ENCODE data around the gene P2RX7. TPM values are rescaled to one million over a fixed set of nuclear protein-coding genes. Genes with fewer than 3 reads are reported as not detected.
A peak's percentile ranks its signal among the peaks of the same experiment; 100 is the strongest.

The P2RX7 gene
- total RNA-seq, 1 experiment from 2014 or later: 1.6 TPM

DNA sequence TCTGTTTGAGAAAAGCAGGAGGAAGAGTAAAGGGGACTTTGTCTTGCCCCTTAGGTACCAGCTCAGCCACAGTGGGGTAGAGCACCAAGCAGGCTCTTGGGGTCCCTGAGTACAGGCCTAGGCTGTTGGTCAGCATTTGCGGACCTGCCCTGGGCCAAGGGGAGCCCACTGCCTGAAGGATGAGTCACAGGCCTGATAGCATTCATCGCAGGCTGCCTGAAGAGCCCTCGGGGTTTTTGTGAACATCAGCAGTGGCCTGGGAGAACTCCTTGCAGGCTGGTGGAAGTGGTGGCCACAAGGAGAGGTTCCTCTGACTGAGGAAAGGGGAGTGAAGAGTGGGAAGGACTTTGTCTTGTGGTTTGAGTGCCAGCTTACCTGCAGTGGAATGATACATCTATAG lies 25.0 kb upstream of the P2RX7 start:
- Histone ChIP-seq H3F3A (ENCODE audit: low read length, unreplicated experiment) (no peaks in the 10 kb centered on the region), H3K27ac (ENCODE audit: low read length) (no peak overlapping the region), H3K9me2 (replicated peaks; ENCODE audit: low read length) (no peaks in the 10 kb centered on the region), H3K4me3 (ENCODE audit: low read length) (no peak overlapping the region), H4K20me1 (ENCODE audit: low read length) (no peaks in the 10 kb centered on the region), H3K36me3 (ENCODE audit: low read depth, low read length) (no peaks in the 10 kb centered on the region), H3K27me3 (ENCODE audit: low read length) (no peaks in the 10 kb centered on the region), H3K9ac (ENCODE audit: low read length) (no peak overlapping the region), H3K4me1 (ENCODE audit: insufficient read depth, low read length) (no peaks in the 10 kb centered on the region), H3K79me2 (ENCODE audit: low read length) (no peaks in the 10 kb centered on the region), H3K9me3 (ENCODE audit: low read length) (0 out of 2 replicates have a peak, but pooled peaks cover 4% of the 10 kb centered on the region), H2AFZ (ENCODE audit: low read length) (no peak overlapping the region), H3K4me2 (ENCODE audit: low read length) (no peak overlapping the region)
- TF ChIP-seq, protein P1, sequence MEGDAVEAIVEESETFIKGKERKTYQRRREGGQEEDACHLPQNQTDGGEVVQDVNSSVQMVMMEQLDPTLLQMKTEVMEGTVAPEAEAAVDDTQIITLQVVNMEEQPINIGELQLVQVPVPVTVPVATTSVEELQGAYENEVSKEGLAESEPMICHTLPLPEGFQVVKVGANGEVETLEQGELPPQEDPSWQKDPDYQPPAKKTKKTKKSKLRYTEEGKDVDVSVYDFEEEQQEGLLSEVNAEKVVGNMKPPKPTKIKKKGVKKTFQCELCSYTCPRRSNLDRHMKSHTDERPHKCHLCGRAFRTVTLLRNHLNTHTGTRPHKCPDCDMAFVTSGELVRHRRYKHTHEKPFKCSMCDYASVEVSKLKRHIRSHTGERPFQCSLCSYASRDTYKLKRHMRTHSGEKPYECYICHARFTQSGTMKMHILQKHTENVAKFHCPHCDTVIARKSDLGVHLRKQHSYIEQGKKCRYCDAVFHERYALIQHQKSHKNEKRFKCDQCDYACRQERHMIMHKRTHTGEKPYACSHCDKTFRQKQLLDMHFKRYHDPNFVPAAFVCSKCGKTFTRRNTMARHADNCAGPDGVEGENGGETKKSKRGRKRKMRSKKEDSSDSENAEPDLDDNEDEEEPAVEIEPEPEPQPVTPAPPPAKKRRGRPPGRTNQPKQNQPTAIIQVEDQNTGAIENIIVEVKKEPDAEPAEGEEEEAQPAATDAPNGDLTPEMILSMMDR (conservative IDR thresholded peaks at IDR 0.05; ENCODE audit: low read depth, low read length): no peak
- TF ChIP-seq EZH2 (IDR thresholded peaks at IDR 0.05; ENCODE audit: low read length, unreplicated experiment): no peak
- TF ChIP-seq EZH2phosphoT487 (IDR thresholded peaks at IDR 0.05; ENCODE audit: borderline replicate concordance, low read length): no peak
- no peak for DNase-seq
- POLR2A ChIA-PET (ENCODE audit: unreplicated experiment): no interaction called here
- BruUV-seq (replicated peaks): no TSS peak
- ATAC-seq: no peak
- intact Hi-C loops (cut with micrococcal nuclease): no loop called here
- CTCF ChIA-PET: no interaction called here

DNA sequence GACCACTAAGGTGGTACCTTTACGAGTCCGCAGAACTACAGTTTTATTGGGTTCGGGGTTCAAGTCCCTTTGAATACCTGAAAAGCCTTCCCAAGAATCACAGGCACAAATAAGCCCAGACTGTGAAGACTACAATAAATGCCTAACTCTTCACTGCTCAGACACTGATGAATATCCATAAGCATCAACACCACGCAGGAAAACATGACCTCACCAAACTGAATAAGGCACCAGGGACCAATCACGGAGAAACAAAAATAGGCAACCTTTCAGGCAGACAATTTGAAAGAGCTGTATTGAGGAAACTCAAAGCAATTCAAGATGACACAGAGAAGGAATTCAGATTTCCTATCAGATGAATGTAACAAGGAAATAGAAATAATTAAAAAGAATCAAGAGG lies 24.2 kb upstream of the P2RX7 start:
- Histone ChIP-seq H3K4me2 (ENCODE audit: low read length) (no peak overlapping the region), H3F3A (ENCODE audit: low read length, unreplicated experiment) (no peaks in the 10 kb centered on the region), H3K27me3 (ENCODE audit: low read length) (no peaks in the 10 kb centered on the region), H3K79me2 (ENCODE audit: low read length) (no peaks in the 10 kb centered on the region), H3K9ac (ENCODE audit: low read length) (no peak overlapping the region), H3K9me2 (replicated peaks; ENCODE audit: low read length) (no peaks in the 10 kb centered on the region), H3K27ac (ENCODE audit: low read length) (no peak overlapping the region), H2AFZ (ENCODE audit: low read length) (no peak overlapping the region), H4K20me1 (ENCODE audit: low read length) (no peaks in the 10 kb centered on the region), H3K9me3 (ENCODE audit: low read length) (0 out of 2 replicates have a peak, but pooled peaks cover 4% of the 10 kb centered on the region), H3K4me3 (ENCODE audit: low read length) (no peak overlapping the region), H3K4me1 (ENCODE audit: insufficient read depth, low read length) (no peaks in the 10 kb centered on the region), H3K36me3 (ENCODE audit: low read depth, low read length) (no peaks in the 10 kb centered on the region)
- BruUV-seq (replicated peaks): no TSS peak
- ATAC-seq: no peak
- POLR2A ChIA-PET (ENCODE audit: unreplicated experiment): no interaction called here
- CTCF ChIA-PET: no interaction called here
- no peak for DNase-seq
- intact Hi-C loops (cut with micrococcal nuclease): no loop called here
- no peak for TF ChIP-seq EZH2phosphoT487 (IDR thresholded peaks at IDR 0.05; ENCODE audit: borderline replicate concordance, low read length)
- no peak for TF ChIP-seq EZH2 (IDR thresholded peaks at IDR 0.05; ENCODE audit: low read length, unreplicated experiment)
- TF ChIP-seq, protein P1 (conservative IDR thresholded peaks at IDR 0.05; ENCODE audit: low read depth, low read length): no peak

DNA sequence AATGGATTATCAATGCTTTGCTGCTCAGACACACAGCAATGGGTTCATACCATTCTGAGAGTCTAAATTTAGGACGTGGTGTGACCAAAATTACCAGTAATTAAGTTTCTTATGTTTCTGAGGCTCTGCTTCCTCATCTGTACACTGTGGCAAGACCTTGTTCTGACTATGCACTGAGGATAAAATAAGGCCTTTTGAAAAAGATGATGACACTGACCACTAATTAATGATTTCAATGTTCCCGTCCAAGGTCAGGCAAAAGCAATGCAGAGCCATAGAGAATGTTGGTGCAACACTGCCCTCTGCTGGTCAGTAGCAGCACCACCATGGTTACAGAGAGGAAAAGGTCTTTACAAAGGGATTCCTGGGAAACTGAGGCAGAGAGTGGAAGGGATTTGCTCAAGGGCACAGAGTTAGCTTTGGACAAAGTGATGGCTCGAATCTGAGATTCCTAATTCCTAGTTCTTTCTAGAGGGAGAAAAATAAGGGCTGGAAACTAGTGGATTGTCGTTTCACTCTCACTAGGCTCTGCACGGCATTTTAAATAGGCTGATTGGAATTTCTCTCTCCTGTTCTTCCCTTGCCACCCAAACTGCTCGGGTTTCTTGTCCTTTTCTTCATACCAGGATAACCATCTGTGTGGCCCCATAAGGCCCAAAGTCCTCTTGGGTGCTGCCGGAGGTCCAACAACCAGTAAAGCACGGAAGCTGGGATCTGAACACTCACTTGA lies 22.3 kb upstream of the P2RX7 start:
- ChIA-PET POLR2A (ENCODE audit: unreplicated experiment) (no interaction called here), CTCF (interaction anchor here (0.6 to 1.0 kb wide), 2 partner anchors 50 to 105 kb away, joined by 3 to 5 read pairs; no protein-coding TSS in a partner anchor)
- Histone ChIP-seq H3K4me3 (ENCODE audit: low read length) (no peak overlapping the region), H3K27me3 (ENCODE audit: low read length) (no peaks in the 10 kb centered on the region), H3K9me3 (ENCODE audit: low read length) (no peaks in the 10 kb centered on the region), H3K9me2 (replicated peaks; ENCODE audit: low read length) (no peaks in the 10 kb centered on the region), H3K4me2 (ENCODE audit: low read length) (no peak overlapping the region), H4K20me1 (ENCODE audit: low read length) (no peaks in the 10 kb centered on the region), H3K79me2 (ENCODE audit: low read length) (no peaks in the 10 kb centered on the region), H2AFZ (ENCODE audit: low read length) (no peak overlapping the region), H3K4me1 (ENCODE audit: insufficient read depth, low read length) (no peaks in the 10 kb centered on the region), H3K36me3 (ENCODE audit: low read depth, low read length) (no peaks in the 10 kb centered on the region), H3K9ac (ENCODE audit: low read length) (no peak overlapping the region), H3K27ac (ENCODE audit: low read length) (no peak overlapping the region), H3F3A (ENCODE audit: low read length, unreplicated experiment) (no peaks in the 10 kb centered on the region)
- no TSS peak for BruUV-seq (replicated peaks)
- ATAC-seq (peak; percentile 84), DNase-seq (peak; percentile 77)
- TF ChIP-seq, protein P1 (conservative IDR thresholded peaks at IDR 0.05; ENCODE audit: low read depth, low read length): peak; percentile 99
- TF ChIP-seq EZH2phosphoT487 (IDR thresholded peaks at IDR 0.05; ENCODE audit: borderline replicate concordance, low read length): no peak
- intact Hi-C loops (cut with micrococcal nuclease): loop anchor here (1.0 to 10.0 kb wide), 6 partner anchors 50 to 526 kb away; partner anchors contain the start of gene POP5

Data from PC-3 (cell line).